ENCODE measurements around the gene HIVEP1. TPM values are rescaled to one million over a fixed set of nuclear protein-coding genes. Genes with fewer than 3 reads are reported as not detected.

HIVEP1 gene
- polyA plus RNA-seq, 1 of the 3 experiments (the other 2 are of a cell fraction): 7.7 TPM

- no peaks in the 10 kb centered on the region for H3K9me2 ChIP-seq
- no peaks in the 10 kb centered on the region for H4K20me1 ChIP-seq (ENCODE audit: insufficient read depth)
- H3K27me3 ChIP-seq (ENCODE audit: insufficient read depth): no peaks in the 10 kb centered on the region
- H3K4me1 ChIP-seq (ENCODE audit: control insufficient read depth in 1 of 2, insufficient read depth in 2 of 2, low read depth in 1 of 2, low read length in 1 of 2): no peaks in the 10 kb centered on the region; a peak in 1 of 4 replicates
- H2AFZ ChIP-seq (ENCODE audit: low read depth): no peak overlapping the region
- no peak for DNase-seq
- ChIA-PET POLR2A (no interaction called here), CTCF (no interaction called here)
- H3F3A ChIP-seq (replicated peaks; ENCODE audit: insufficient read depth): peaks cover 5% of the 10 kb centered on the region
- no peaks in the 10 kb centered on the region for H3K9me3 ChIP-seq
- H3K36me3 ChIP-seq (replicated peaks in 1 of 2; ENCODE audit: control insufficient read depth in 1 of 2, insufficient read depth in 2 of 2, low read length in 1 of 2): peaks cover 22 to 38% of the 10 kb centered on the region in 2 experiments
- no peaks in the 10 kb centered on the region for H3K79me2 ChIP-seq (ENCODE audit: insufficient read depth)
- H3K4me2 ChIP-seq: no peak overlapping the region
- no peak for TF ChIP-seq JUND (IDR thresholded peaks at IDR 0.05)
- TF ChIP-seq ELF1 (IDR thresholded peaks at IDR 0.05): no peak
- TF ChIP-seq ZBTB33 (IDR thresholded peaks at IDR 0.05; ENCODE audit: borderline replicate concordance, low read depth): no peak
- TF ChIP-seq EZH2phosphoT487 (IDR thresholded peaks at IDR 0.05; ENCODE audit: borderline replicate concordance, low read depth): no peak
- TF ChIP-seq, protein P1, sequence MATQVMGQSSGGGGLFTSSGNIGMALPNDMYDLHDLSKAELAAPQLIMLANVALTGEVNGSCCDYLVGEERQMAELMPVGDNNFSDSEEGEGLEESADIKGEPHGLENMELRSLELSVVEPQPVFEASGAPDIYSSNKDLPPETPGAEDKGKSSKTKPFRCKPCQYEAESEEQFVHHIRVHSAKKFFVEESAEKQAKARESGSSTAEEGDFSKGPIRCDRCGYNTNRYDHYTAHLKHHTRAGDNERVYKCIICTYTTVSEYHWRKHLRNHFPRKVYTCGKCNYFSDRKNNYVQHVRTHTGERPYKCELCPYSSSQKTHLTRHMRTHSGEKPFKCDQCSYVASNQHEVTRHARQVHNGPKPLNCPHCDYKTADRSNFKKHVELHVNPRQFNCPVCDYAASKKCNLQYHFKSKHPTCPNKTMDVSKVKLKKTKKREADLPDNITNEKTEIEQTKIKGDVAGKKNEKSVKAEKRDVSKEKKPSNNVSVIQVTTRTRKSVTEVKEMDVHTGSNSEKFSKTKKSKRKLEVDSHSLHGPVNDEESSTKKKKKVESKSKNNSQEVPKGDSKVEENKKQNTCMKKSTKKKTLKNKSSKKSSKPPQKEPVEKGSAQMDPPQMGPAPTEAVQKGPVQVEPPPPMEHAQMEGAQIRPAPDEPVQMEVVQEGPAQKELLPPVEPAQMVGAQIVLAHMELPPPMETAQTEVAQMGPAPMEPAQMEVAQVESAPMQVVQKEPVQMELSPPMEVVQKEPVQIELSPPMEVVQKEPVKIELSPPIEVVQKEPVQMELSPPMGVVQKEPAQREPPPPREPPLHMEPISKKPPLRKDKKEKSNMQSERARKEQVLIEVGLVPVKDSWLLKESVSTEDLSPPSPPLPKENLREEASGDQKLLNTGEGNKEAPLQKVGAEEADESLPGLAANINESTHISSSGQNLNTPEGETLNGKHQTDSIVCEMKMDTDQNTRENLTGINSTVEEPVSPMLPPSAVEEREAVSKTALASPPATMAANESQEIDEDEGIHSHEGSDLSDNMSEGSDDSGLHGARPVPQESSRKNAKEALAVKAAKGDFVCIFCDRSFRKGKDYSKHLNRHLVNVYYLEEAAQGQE (IDR thresholded peaks at IDR 0.05; ENCODE audit: low read depth, low read length): no peak
- no peak for TF ChIP-seq EP300 (IDR thresholded peaks at IDR 0.05; ENCODE audit: borderline replicate concordance in 1 of 2, low read depth in 1 of 2, low read length in 1 of 2)
- H3K9ac ChIP-seq: no peak overlapping the region
- H3K27ac ChIP-seq (ENCODE audit: low read depth in 2 of 2, low read length in 1 of 2): no peak overlapping the region
- H3K4me3 ChIP-seq (ENCODE audit: low read depth in 2 of 2, low read length in 1 of 2): no peak overlapping the region
Measured at GRCh38 chr6:12164508-12164770, 152.3 kb downstream of the HIVEP1 start.

DNA sequence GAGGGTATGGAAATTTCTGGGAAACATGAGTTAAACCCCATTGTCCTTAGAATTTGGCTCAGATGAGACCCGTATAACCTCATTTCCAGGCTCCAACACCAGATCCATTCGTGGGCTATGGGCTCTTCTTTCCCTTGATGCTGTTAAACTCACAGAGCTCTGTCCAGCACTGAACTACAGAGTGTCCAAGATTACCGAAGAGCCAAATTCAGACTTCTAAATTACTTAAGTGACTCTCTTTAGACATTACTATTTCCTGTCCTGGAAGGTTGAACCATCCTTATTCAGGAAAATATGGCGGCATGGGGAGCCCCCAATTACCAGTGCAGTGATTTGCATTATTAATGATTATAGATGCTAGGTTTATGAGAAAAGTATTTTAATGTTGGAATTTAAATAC is 153.2 kb downstream of the HIVEP1 start:
- H2AFZ ChIP-seq (ENCODE audit: low read depth): no peak overlapping the region
- no peaks in the 10 kb centered on the region for H3K9me3 ChIP-seq

More for the DNA sequence above, 153.2 kb downstream of the HIVEP1 start:
- Histone ChIP-seq H3K27me3 (ENCODE audit: insufficient read depth) (no peaks in the 10 kb centered on the region), H3K79me2 (ENCODE audit: insufficient read depth) (no peaks in the 10 kb centered on the region), H3K4me1 (ENCODE audit: control insufficient read depth in 1 of 2, insufficient read depth in 2 of 2, low read depth in 1 of 2, low read length in 1 of 2) (no peaks in the 10 kb centered on the region; a peak in 1 of 4 replicates), H3K4me2 (no peak overlapping the region), H3K9me2 (no peaks in the 10 kb centered on the region), H4K20me1 (ENCODE audit: insufficient read depth) (no peaks in the 10 kb centered on the region), H3F3A (replicated peaks; ENCODE audit: insufficient read depth) (peaks cover 5% of the 10 kb centered on the region), H3K36me3 (replicated peaks in 1 of 2; ENCODE audit: control insufficient read depth in 1 of 2, insufficient read depth in 2 of 2, low read length in 1 of 2) (peaks cover 22 to 38% of the 10 kb centered on the region in 2 experiments), H3K9ac (no peak overlapping the region), H3K4me3 (ENCODE audit: low read depth in 2 of 2, low read length in 1 of 2) (no peak overlapping the region), H3K27ac (ENCODE audit: low read depth in 2 of 2, low read length in 1 of 2) (no peak overlapping the region)
- no peak for DNase-seq
- ChIA-PET CTCF (interaction anchor here (1.4 kb wide), 1 partner anchor 440 kb away, joined by 3 read pairs; no protein-coding TSS in a partner anchor), POLR2A (no interaction called here)
- WGBS (ENCODE audit: low lambda C conversion rate): 90% methylated on average over 4 of the region's 4 CpGs
- TF ChIP-seq POLR2AphosphoS5 (IDR thresholded peaks at IDR 0.05; ENCODE audit: low read depth, low read length) (no peak), CHD2 (IDR thresholded peaks at IDR 0.05; ENCODE audit: low read length, partially characterized antibody) (no peak), TEAD4 (IDR thresholded peaks at IDR 0.05; ENCODE audit: borderline replicate concordance, insufficient read depth) (no peak)
- TF ChIP-seq, protein P1 (IDR thresholded peaks at IDR 0.05; ENCODE audit: low read depth, low read length): peak; percentile 81; the same call in 1 of the 2 replicates

Data from SK-N-SH (cell line).